ENCODE data around the gene ADAMTSL1. TPM values are rescaled to one million over a fixed set of nuclear protein-coding genes. Genes with fewer than 3 reads are reported as not detected.

ADAMTSL1 gene
- total RNA-seq, 1 donor from 2014 or later, result not detected

- Mint-ChIP-seq H3K27me3 (ENCODE audit: low read depth) (no peaks in the 10 kb centered on the region), H3K36me3 (ENCODE audit: low read depth) (no peaks in the 10 kb centered on the region), H3K4me1 (ENCODE audit: low read depth) (no peaks in the 10 kb centered on the region), H3K9me3 (no peaks in the 10 kb centered on the region), H3K4me3 (ENCODE audit: low read depth) (no peak overlapping the region), H3K27ac (no peak overlapping the region)
- no peak for DNase-seq (ENCODE audit: low spot score)
- intact Hi-C loops (cut with micrococcal nuclease), result no loop called here
These were observed 313.1 kb downstream of the ADAMTSL1 start for GRCh38 chr9:18786911-18787650.

- Mint-ChIP-seq H3K4me3 (ENCODE audit: low read depth) (no peak overlapping the region), H3K27me3 (ENCODE audit: low read depth) (peaks cover 4% of the 10 kb centered on the region)
These were observed 314.3 kb downstream of the ADAMTSL1 start for GRCh38 chr9:18788256-18788655.

GRCh38 chr9:18791074-18791473 is 317.1 kb downstream of the ADAMTSL1 start:
- no peak overlapping the region for H3K4me3 Mint-ChIP-seq (ENCODE audit: low read depth)
- no peak for DNase-seq (ENCODE audit: low spot score)
- H3K9me3 Mint-ChIP-seq, result no peaks in the 10 kb centered on the region
- no peaks in the 10 kb centered on the region for H3K4me1 Mint-ChIP-seq (ENCODE audit: low read depth)
- H3K36me3 Mint-ChIP-seq (ENCODE audit: low read depth), result no peaks in the 10 kb centered on the region
- peaks cover 4% of the 10 kb centered on the region for H3K27me3 Mint-ChIP-seq (ENCODE audit: low read depth)
- intact Hi-C loops (cut with micrococcal nuclease), result no loop called here
- no peak overlapping the region for H3K27ac Mint-ChIP-seq

More at GRCh38 chr9:18788256-18788655, 314.3 kb downstream of the ADAMTSL1 start:
- Mint-ChIP-seq H3K27ac (no peak overlapping the region), H3K9me3 (no peaks in the 10 kb centered on the region), H3K36me3 (ENCODE audit: low read depth) (no peaks in the 10 kb centered on the region), H3K4me1 (ENCODE audit: low read depth) (no peaks in the 10 kb centered on the region)
- no peak for DNase-seq (ENCODE audit: low spot score)
- intact Hi-C loops (cut with micrococcal nuclease), result no loop called here

GRCh38 chr9:18793122-18793521 is 319.2 kb downstream of the ADAMTSL1 start:
- Mint-ChIP-seq H3K27me3 (ENCODE audit: low read depth) (peaks cover 4% of the 10 kb centered on the region), H3K4me1 (ENCODE audit: low read depth) (no peaks in the 10 kb centered on the region), H3K27ac (no peak overlapping the region), H3K36me3 (ENCODE audit: low read depth) (no peaks in the 10 kb centered on the region), H3K9me3 (no peaks in the 10 kb centered on the region), H3K4me3 (ENCODE audit: low read depth) (no peak overlapping the region)
- DNase-seq (ENCODE audit: low spot score), result no peak
- intact Hi-C loops (cut with micrococcal nuclease), result no loop called here

- no peak overlapping the region for H3K27ac Mint-ChIP-seq
- no peak overlapping the region for H3K4me3 Mint-ChIP-seq (ENCODE audit: low read depth)
- peaks cover 4% of the 10 kb centered on the region for H3K27me3 Mint-ChIP-seq (ENCODE audit: low read depth)
- H3K4me1 Mint-ChIP-seq (ENCODE audit: low read depth), result no peaks in the 10 kb centered on the region
- no peak for DNase-seq (ENCODE audit: low spot score)
- intact Hi-C loops (cut with micrococcal nuclease), result no loop called here
- no peaks in the 10 kb centered on the region for H3K9me3 Mint-ChIP-seq
- H3K36me3 Mint-ChIP-seq (ENCODE audit: low read depth), result no peaks in the 10 kb centered on the region
These were observed 322.2 kb downstream of the ADAMTSL1 start for GRCh38 chr9:18795947-18796671.

- H3K27ac Mint-ChIP-seq, result no peak overlapping the region
- intact Hi-C loops (cut with micrococcal nuclease), result no loop called here
- DNase-seq (ENCODE audit: low spot score), result no peak
- H3K9me3 Mint-ChIP-seq, result no peaks in the 10 kb centered on the region
- no peaks in the 10 kb centered on the region for H3K36me3 Mint-ChIP-seq (ENCODE audit: low read depth)
- H3K4me1 Mint-ChIP-seq (ENCODE audit: low read depth), result no peaks in the 10 kb centered on the region
- H3K27me3 Mint-ChIP-seq (ENCODE audit: low read depth), result peaks cover 4% of the 10 kb centered on the region
- no peak overlapping the region for H3K4me3 Mint-ChIP-seq (ENCODE audit: low read depth)
These were observed 322.8 kb downstream of the ADAMTSL1 start for GRCh38 chr9:18796696-18797270.

GRCh38 chr9:18798106-18798505 is 324.2 kb downstream of the ADAMTSL1 start:
- Mint-ChIP-seq H3K9me3 (no peaks in the 10 kb centered on the region), H3K27me3 (ENCODE audit: low read depth) (peaks cover 1% of the 10 kb centered on the region), H3K4me1 (ENCODE audit: low read depth) (no peaks in the 10 kb centered on the region), H3K27ac (no peak overlapping the region), H3K4me3 (ENCODE audit: low read depth) (no peak overlapping the region), H3K36me3 (ENCODE audit: low read depth) (no peaks in the 10 kb centered on the region)
- DNase-seq (ENCODE audit: low spot score), result no peak
- intact Hi-C loops (cut with micrococcal nuclease), result no loop called here

GRCh38 chr9:18798508-18799290 is 324.7 kb downstream of the ADAMTSL1 start:
- no peaks in the 10 kb centered on the region for H3K9me3 Mint-ChIP-seq

GRCh38 chr9:18799428-18799827 is 325.5 kb downstream of the ADAMTSL1 start:
- DNase-seq (ENCODE audit: low spot score), result no peak
- no peak overlapping the region for H3K27ac Mint-ChIP-seq
- no peaks in the 10 kb centered on the region for H3K36me3 Mint-ChIP-seq (ENCODE audit: low read depth)
- intact Hi-C loops (cut with micrococcal nuclease), result no loop called here
- H3K4me1 Mint-ChIP-seq (ENCODE audit: low read depth), result no peaks in the 10 kb centered on the region
- H3K27me3 Mint-ChIP-seq (ENCODE audit: low read depth), result no peaks in the 10 kb centered on the region
- H3K9me3 Mint-ChIP-seq, result no peaks in the 10 kb centered on the region
- no peak overlapping the region for H3K4me3 Mint-ChIP-seq (ENCODE audit: low read depth)

More at GRCh38 chr9:18798508-18799290, 324.7 kb downstream of the ADAMTSL1 start:
- Mint-ChIP-seq H3K27me3 (ENCODE audit: low read depth) (no peaks in the 10 kb centered on the region), H3K4me3 (ENCODE audit: low read depth) (no peak overlapping the region), H3K4me1 (ENCODE audit: low read depth) (no peaks in the 10 kb centered on the region), H3K36me3 (ENCODE audit: low read depth) (no peaks in the 10 kb centered on the region), H3K27ac (no peak overlapping the region)
- no peak for DNase-seq (ENCODE audit: low spot score)
- intact Hi-C loops (cut with micrococcal nuclease), result no loop called here

- Mint-ChIP-seq H3K4me1 (ENCODE audit: low read depth) (no peaks in the 10 kb centered on the region), H3K27ac (no peak overlapping the region), H3K9me3 (no peaks in the 10 kb centered on the region), H3K4me3 (ENCODE audit: low read depth) (no peak overlapping the region), H3K36me3 (ENCODE audit: low read depth) (no peaks in the 10 kb centered on the region), H3K27me3 (ENCODE audit: low read depth) (no peaks in the 10 kb centered on the region)
- intact Hi-C loops (cut with micrococcal nuclease), result no loop called here
- DNase-seq (ENCODE audit: low spot score), result no peak
These were observed 326.6 kb downstream of the ADAMTSL1 start for GRCh38 chr9:18800579-18800978.

- no peak for DNase-seq (ENCODE audit: low spot score)
- H3K27ac Mint-ChIP-seq, result no peak overlapping the region
- no peaks in the 10 kb centered on the region for H3K4me1 Mint-ChIP-seq (ENCODE audit: low read depth)
- intact Hi-C loops (cut with micrococcal nuclease), result no loop called here
- H3K36me3 Mint-ChIP-seq (ENCODE audit: low read depth), result no peaks in the 10 kb centered on the region
- peaks cover 2% of the 10 kb centered on the region for H3K27me3 Mint-ChIP-seq (ENCODE audit: low read depth)
- H3K4me3 Mint-ChIP-seq (ENCODE audit: low read depth), result no peak overlapping the region
- H3K9me3 Mint-ChIP-seq, result no peaks in the 10 kb centered on the region
These were observed 331.4 kb downstream of the ADAMTSL1 start for GRCh38 chr9:18805386-18805785.

GRCh38 chr9:18806232-18807080 is 332.5 kb downstream of the ADAMTSL1 start:
- Mint-ChIP-seq H3K27ac (no peak overlapping the region), H3K4me1 (ENCODE audit: low read depth) (no peaks in the 10 kb centered on the region), H3K36me3 (ENCODE audit: low read depth) (no peaks in the 10 kb centered on the region), H3K27me3 (ENCODE audit: low read depth) (peaks cover 2% of the 10 kb centered on the region), H3K9me3 (no peaks in the 10 kb centered on the region), H3K4me3 (ENCODE audit: low read depth) (no peak overlapping the region)
- DNase-seq (ENCODE audit: low spot score), result no peak
- intact Hi-C loops (cut with micrococcal nuclease), result no loop called here
